Stimulated activated naive CD8-positive, alpha-beta T cell treated with anti-CD3 and anti-CD28 coated beads, Interleukin-15, Interleukin-2, amounts not matched to agents 100 U/mL and 50 U/mL, for 24 hours (primary cell): ENCODE measurements around the gene FOXC2.
A peak's percentile ranks its signal among the peaks of the same experiment; 100 is the strongest.
"Not testable (repeated sequence)": the region's sequence is repeated elsewhere in the genome, so short reads cannot be mapped to it uniquely, and the experiment has no call there.

Source experiments
- ATAC-seq: fragments of 150-1000 bp; cut with Tn5 transposase; one replicate; pipeline ENCODE4 v1.10.0; 2021
- DNase-seq: peaks from one replicate; pipeline ENCODE4 v3.0.0; 2021

Gene FOXC2

GRCh38 chr16:86587955-86588354 is 21.3 kb downstream of the FOXC2 start:
- not testable (repeated sequence) for ATAC-seq, DNase-seq

DNA sequence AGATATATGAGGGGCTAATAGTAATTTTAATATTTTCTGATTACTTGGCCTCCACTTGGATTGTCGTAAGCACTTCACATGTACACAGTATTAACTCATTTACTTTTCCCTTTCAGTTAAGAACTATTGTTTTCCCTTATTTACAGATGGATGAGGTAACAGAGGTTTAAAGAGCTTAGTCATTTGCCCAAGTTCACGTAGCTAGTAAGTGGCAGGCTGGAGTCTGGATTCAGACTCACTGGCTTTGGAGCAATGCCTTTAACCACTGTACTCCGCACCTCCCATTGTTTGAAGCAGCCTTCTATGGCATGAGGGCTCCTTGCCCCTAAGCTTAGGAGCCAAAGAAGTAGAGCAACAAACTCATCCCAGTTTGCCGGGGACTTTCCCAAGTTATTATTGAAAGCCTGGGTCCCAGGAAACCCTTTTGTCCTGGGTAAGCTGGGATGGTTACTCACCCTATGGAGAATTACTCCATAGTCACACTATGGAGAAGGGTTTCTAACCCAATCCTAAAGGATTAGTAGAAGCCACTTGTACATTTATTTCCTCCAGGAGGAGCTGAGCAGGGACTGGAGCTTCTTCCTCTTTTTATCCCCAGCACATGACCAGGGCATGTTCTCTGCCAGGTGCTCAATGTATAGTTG is 24.0 kb downstream of the FOXC2 start:
- DNase-seq (no peak), ATAC-seq (no peak)

- ATAC-seq (no peak), DNase-seq (no peak)
Observed at GRCh38 chr16:86591270-86591669, 24.6 kb downstream of the FOXC2 start.

GRCh38 chr16:86593913-86594620 is 27.4 kb downstream of the FOXC2 start:
- no peak for DNase-seq
- ATAC-seq = no peak

DNA sequence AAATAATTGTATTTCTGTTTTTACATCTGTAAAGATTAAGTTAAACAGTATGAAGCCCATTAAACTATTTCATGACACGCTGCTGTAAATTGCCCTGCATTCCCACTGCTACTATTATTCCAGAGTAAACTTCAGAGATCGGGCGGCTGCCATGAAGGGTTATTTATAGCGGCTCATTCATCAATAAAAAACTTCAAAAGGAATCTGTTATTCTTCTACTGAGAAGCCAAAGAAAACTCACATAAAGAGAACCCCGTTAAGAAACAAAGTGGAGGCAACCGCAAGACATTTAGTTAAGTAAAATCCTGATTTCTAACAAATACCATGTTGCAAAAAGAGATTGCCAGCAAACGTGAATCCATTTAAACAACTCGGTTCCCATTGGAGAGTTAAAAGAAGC is 28.1 kb downstream of the FOXC2 start:
- no peak for ATAC-seq
- no peak for DNase-seq

DNA sequence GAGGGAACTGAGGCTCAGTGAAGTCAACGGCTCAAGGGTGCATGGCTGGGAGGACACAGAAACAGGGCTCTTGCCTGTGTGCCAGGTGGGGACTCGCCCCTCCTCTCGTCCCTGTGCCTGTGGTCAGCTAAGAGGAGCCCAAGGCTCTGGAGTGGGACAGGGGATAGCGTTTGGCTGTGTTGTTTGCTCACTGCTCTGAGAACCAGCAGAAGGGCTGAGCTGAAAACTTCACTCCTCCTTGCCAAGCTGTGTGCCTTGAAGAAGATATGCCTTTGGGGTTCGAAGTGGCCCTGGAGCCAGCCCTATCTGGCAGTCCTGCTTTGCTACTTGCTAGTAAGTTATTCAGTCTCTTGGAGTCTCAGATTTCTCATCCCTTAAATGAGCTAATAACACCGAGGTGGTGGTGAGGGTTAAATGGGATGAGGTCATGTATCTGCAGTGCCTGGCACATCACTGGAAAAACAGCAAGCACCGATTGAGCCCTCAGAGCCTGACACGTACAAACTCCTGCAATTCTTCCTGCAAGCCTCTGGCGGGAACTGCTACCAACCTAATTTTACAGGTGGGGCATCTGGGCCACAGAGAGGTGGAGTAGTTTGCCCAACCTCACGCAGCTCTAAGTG is 29.5 kb downstream of the FOXC2 start:
- DNase-seq (no peak), ATAC-seq (no peak)

- DNase-seq = no peak
- ATAC-seq = no peak
Observed at GRCh38 chr16:86597126-86597879, 30.7 kb downstream of the FOXC2 start.

DNA sequence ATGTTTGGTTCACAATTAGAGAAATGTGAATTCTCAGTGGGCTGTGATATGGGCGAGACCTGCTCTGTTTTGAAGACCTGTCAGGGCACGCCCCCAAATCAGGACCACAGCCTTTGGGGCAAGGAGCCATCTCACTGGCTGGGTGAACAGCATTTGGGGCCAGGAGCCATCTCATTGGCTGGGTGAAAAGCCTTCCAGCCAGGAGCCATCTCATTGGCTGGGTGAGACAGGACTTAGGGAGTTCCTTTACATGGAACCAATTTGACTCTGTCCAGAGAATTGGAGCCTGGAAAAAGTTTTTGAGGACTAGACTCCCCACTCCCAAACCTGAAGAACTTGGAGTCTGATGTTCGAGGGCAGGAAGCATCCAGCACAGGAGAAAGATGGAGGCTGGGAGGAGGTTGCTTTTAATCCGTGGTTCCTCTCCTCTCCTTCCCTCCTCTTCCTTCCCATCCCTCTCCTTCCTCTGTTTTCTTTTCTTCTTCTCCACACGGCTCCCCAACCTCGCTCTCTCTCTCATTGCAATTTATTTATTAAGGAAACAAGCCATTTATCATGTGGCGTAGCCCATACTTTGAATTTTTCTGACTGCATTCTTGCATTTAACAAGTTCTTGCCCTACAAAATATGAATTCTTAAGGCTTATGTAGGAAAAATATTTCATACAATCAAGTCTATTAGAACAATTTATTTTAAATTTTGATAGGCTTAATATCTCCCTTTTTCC is 31.4 kb downstream of the FOXC2 start:
- no peak for ATAC-seq
- no peak for DNase-seq

DNA sequence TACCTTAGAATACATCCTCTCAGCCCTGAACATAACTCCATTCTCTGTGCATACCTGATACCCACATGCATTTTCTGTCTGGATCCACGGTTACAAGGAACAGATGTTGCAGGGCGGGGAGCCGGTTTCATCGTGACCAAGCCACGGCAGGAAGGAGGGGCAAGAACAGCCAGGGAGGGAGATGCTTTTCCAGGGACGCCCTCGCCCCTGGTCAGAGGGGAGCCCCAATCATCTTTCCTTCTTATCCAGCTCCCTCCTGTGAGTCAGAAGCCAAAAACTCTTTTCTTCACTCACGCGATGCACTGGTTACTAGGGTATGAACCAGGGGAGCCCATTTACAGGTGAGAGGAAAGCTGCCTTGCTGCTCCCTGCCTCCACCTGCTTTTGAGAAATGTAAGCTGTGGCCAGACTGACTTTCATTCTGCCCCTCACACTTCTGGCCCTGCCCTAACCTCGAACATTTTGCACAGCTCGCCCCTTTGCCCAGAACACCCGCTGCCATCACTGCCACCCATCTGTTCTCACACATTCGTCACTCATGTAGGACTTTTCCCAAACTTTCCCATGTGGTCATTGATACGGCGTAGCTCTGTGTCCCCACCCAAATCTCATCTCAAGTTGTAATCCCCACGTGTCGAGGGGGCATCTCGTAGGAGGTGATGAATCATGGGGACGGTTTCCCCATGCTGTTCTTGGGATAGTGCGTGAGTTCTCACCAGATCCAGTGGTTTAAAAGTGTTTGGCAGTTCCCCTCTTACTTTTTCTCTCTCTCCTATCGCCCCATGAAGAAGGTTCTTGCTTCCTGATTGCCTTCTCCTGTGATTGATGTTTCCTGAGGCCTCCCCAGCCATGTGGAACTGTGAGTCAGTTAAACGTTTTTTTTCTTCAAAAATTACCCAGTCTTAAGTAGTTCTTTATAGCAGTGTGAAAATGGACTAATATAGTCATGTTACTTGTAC is 32.3 kb downstream of the FOXC2 start:
- no peak for ATAC-seq
- no peak for DNase-seq

GRCh38 chr16:86601356-86601755 is 34.7 kb downstream of the FOXC2 start:
- no peak for DNase-seq
- ATAC-seq = no peak

- DNase-seq (no peak), ATAC-seq (no peak)
Observed at GRCh38 chr16:86602521-86602920, 35.9 kb downstream of the FOXC2 start.

DNA sequence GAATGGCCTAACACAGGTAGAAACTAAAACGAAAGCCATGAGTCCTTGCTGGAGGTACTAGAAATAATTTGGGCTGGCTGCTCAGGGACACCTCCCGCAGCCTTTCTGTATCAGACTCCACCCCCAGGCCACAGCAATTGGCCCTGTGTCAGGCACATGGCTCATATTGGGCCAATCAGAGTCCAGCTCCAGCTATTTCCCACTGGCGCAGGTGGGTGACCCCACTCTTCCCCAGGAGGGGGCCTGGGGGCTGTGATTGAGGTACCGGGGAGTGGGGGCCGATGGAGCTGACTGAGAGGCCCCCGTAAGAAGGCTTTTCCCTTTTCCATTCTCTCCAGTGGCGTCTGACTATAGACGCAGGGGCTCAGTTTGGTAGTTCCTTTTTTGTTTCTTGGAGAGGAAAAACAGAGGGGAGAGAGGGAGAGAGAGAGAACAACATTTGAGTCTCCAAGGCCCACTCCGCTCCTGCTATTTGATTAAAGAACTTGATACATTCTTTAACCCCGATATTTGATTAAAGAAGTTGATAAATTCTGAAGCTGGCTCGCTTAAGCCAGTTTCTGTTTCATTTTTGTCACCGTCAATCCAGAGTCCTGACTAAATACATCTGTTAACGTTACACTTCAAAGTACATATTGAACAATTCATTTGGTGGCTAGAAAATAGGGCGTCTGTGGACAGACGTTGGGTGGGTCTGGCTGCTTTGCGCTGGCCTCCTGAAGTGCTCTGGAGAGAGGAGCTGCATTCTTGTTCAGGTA is 38.0 kb downstream of the FOXC2 start:
- peak; percentile 27 for DNase-seq

DNA sequence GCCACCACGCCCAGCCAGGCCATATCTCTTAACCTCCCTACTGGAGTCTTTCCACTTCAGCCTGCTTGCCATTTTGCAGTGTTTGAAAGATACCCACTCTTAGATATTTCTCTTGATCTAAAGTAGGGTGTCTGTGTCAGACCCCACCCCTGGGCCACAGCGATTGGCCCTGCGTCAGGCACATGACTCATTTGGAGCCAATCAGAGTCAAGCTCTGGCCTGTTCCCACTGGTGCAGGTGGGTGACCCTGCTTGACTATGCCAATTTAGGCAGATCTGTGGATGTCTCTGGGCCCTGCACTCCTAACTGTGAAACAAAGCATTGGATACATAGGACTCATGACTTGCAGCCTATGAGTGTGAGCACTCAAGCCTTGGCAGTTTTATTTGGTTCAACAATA is 39.3 kb downstream of the FOXC2 start:
- DNase-seq = no peak
- no peak for ATAC-seq

More for the DNA sequence above, 38.0 kb downstream of the FOXC2 start:
- ATAC-seq = peak; percentile 66

- no peak for DNase-seq
- no peak for ATAC-seq
Observed at GRCh38 chr16:86608301-86608747, 41.7 kb downstream of the FOXC2 start.

GRCh38 chr16:86609115-86609514 is 42.5 kb downstream of the FOXC2 start:
- ATAC-seq (no peak), DNase-seq (no peak)

DNA sequence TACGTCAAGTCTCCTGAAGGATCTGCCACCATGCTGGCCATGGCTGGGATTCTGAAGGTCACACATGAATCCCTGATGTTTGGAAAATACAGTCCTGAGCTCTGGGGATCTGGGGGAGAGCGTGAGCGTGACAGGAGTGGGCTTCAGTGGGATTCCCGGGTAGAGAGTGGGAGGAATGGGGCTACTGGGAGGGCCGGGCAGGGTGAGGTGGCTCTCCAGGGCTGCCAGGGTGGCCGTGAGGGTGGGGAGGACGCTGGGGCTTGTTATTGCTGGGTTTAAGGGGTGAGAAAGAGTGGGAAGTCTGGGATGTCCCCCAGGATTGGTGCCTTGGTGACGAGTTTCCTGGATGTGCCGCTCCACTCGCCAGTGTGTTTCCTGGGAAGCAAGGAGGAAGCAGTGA is 43.0 kb downstream of the FOXC2 start:
- ATAC-seq = no peak

GRCh38 chr16:86610779-86611524 is 44.3 kb downstream of the FOXC2 start:
- ATAC-seq = no peak

More for the DNA sequence above, 43.0 kb downstream of the FOXC2 start:
- DNase-seq = no peak

GRCh38 chr16:86611525-86611855 is 44.9 kb downstream of the FOXC2 start:
- no peak for ATAC-seq

More at GRCh38 chr16:86610779-86611524, 44.3 kb downstream of the FOXC2 start:
- no peak for DNase-seq

DNA sequence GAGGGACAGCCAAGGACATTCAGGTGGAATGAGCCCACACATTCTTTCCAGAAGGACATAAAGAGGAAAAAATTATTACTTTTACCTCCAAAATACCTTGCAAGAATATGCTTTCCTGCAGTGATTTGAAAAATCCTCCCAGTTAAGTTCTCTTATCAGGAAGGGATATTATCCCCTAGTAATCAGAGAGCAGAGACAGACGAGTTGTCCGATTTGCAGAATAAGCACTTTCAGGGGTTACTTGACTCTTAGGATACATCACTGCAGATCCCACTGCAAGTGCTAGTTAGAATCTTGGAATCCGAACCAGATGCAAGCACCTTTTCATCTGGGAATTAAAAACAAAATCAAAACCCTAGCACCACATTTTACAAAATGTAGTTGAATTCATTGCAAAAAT is 45.3 kb downstream of the FOXC2 start:
- no peak for ATAC-seq

More at GRCh38 chr16:86611525-86611855, 44.9 kb downstream of the FOXC2 start:
- DNase-seq = no peak

More for the DNA sequence above, 45.3 kb downstream of the FOXC2 start:
- DNase-seq = no peak
